Measurements from ENCODE around the gene COL11A2.

The COL11A2 gene

DNA sequence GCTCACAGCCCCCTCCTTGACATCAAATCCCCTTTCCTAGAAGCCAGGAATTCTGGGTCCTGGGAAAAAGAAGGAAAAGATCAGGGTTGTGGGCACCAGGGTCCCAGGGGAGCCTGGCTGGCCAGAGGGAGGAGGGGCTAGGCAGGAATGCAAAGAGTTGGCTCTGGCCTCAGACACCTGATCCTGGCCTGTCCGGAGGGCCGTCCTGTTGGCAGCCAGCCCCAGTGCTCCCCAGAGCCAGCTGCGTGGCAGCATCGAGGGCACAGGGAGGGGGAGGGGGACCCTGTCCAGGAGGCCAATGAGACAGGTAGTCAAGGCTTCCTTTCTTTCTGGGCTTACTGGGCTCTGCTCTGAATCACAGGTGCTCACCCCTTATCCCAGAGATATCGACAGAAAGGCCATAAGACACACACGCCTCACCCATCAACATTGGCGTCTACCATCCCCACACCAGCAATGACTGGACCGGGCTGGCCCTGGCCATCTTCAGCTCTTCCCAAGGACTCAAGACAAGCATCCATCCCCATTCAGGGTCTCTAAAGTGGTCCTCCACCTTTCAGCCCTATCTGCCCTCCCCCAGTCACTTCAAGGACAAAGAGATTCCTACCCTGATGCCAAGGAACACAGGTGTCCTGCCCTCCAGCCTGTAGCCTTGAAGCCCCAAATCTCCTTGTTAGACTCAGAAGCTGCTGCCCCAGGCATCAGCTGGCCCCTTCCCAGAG lies 723 bp downstream of the COL11A2 start:
- DNase-seq, result no peak

DNA sequence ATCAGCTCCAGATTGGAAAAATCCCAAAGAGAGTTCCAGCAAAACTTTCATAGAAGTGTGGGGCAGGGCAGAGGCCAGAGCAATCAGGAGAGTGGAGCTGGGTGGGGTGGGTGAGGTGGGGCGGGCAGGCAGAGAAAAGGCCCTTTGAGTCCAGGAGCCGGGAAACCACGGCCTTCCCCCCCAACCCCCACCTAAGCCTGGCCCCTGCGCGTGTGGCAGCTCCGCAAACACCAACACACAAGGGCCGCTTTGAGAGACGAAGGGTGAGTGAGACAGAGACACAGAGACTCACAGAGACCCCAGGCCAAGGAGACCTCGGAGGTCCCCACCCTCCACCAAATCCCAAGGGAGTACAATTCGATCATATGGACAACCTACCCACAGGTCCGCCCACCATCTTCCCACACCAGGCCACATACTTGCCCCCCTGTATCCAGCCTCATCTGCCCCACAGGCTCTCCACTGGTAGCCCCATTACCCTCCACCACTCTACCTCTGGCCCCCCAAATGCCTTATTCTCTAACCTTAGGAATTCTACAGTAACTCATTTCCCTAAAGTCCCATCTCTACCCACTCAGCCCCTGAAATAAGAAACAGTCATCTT lies 1.7 kb downstream of the COL11A2 start:
- no peak for DNase-seq

DNA sequence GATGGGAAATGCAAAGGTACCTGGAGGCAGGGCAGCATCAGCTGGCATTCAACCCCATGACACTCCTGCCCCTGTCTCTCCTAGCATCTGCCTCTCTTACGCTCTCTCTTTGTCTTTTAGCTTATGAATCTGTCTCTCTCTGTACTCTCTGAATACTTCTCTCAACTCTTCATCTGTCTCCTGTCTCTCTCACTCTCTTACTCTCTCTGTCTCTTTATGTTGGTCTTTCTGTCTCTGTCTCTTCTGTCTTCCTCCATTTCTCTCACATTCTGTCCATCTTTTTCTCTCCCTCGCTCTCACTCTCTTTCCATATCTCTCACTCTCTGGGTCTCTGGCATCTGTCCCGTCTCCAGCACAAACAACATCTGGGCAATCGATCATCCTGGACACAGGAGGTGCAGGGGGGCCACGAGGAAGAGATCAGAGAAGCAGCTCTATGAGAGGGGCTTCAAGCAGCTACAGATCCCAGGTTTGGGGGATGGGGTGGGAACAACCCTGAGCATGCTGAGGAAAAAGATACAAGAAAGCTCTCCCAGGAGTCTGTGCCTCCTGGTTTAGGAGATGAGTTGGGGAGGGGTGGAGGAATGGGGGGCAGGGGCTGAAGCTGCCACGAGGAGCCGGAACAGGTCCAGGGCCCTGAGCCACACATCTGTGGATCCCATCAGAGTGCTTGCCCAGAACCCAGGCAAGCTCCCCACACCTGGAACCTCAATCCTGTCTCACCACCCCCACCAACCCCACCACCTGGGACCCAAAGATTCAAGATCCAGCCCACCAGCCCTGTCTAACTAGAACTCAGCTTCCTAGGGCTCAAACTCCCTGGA lies 2.4 kb downstream of the COL11A2 start:
- no peak for DNase-seq

DNA sequence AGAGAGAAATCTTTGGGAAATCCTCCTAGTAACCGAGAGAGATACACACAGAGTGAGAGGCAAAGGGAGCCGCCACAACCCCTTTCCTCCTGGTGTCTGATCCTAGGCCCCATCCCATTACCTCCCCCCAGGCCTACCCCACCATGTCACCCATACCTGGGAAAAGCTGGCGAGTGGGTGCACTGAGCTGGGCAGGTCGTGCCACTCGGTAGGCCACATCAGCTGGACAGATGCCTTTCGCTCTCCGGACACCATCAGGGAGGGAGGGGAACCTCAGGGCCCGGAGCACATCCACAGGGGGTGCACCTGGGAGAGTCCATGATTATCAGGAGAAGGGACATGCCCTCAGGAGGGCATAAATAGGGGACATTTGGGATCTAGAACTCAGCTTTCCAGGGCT lies 3.1 kb downstream of the COL11A2 start:
- no peak for DNase-seq

DNA sequence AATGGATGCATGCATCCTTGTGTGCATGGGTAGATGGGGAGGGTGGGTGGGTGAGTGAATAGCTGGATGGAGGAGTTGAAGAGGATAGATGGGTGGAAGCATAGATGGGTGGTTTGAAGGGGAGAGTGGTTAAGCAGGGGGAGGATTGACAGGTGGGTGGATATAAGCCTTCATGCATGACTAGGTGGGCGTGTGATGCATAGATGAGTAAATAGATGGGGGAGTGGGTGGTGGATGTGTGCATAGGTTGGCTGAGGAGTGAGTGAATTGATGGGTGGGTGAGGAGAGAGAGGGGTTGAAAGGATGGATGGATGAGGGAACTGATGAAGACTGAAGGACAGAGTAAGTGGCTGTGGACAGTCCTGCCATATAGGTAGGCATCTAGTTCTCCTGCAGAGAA lies 4.5 kb downstream of the COL11A2 start:
- no peak for DNase-seq

DNA sequence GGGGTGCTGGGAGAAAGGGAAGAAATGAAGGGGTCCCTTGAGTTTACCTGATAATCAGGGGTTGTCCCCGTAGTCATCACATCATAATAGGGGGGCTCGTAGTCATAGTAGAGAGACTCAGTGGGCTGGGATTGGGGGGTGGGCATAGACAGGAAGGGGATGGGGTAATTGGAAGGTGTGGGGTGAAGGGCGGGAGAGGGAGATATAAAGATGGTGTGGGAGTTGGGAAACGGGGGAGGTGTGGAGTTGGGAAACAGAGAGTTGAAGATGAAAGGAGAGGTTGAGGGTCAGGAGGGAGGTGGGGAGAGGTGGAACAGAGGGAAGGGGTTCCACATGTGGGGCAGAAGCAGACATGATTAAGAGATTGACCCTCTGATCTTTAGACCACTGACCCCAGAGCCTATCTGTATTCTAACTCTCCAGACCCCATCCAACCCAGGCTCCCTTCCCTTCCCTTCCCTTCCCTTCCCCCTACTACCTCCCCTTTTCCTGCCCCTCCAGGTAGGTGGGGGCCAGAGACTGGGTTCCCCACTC lies 6.5 kb downstream of the COL11A2 start:
- no peak for DNase-seq

DNA sequence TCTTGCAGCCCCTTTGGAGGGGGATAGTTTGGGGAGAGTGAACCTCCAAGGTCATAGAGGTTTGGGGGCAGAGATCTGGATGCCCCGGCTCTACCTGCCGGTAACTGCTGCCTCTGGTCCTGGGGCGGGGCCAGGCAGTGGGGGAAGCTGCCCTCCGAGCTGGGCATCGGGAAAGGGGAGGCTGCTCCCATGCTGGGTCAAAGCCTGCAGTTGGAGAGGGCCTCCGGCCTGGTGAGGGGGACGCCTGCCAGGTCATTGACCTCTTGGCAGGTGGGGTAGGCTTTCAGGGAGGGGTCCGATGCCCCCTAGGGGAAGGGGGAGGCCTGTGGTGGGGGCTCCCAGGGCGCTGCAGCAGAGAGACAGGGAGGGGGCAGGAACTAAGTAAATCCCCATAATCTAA lies 7.1 kb downstream of the COL11A2 start:
- no peak for DNase-seq

DNA sequence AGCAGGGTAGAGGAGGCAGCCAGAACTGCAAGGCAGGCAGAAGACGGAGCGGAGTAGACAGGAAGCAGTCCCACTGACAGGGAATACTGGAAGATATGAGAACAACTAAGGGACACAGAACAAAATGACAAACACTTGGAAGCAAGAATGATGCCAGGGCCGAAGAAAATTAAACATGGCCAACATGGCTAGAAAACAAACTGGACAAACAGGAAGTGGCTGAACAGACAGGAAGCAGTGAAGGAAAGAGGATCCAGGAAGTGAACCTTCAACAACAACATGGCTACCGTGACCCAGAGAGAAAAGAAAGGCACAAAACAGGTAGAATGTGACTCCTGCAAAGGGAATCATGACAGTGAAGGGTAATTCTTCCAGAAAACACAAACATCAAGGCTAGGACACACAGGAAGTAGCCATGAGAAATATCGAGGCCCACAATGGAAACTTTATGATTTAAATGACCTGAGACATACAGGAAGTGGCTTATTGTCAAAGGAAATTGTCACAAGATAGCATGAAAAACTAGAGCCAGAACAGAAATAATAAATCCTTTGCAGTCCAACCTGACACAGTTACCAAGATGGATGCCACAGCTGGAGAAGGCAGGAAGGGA lies 9.1 kb downstream of the COL11A2 start:
- DNase-seq, result peak; percentile 43

DNA sequence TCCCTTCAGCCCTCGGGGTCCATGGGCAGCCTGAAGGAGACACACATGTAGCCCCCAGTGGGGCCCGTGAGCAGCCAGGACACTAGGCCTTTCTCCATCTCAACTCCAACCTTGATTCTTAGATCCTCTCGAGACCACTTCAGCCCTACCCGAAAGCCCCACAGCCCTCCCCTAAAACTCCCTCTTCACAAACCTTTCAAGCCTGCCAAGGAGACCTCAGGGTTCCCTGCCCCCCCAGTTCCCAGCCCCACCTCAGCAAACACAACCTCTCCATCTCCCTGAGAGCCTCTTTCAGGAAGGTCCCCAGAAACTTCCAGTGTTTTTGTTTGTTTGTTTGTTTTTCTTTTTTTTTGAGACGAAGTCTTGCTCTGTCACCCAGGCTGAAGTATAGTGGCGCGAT lies 11.1 kb downstream of the COL11A2 start:
- DNase-seq, result no peak

DNA sequence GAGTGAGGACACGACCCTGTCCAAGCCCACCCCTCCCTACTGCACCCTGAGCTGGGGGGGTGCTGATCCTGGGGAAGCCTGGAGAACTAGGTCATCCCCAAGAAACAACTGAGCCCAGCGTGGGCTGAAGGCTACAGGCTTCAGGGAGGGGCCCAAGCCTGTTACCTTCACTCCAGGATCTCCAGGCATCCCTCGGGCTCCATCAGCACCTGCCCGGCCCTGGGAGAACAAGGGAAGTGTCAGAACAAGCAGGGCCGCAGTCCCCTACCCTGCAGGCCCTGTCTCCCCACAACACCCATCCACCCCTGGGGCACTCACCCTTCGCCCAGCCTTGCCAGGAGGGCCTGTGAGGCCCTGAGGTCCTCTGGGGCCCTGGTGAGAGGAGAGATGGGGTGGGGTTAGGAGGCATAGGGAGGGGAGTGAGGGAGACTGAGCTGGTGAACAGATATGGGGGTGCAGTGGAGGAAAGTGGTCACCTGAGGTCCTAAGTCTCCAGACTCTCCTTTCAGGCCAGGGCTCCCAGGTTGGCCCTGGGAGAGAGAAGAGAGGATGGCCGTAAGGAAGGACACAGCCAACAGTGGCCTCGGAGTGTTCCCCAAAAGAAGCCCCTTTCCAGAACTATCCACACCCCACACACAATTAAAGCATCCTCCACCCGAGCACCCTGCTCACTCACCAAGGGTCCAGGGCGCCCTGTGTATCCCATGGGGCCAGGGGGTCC lies 13.4 kb downstream of the COL11A2 start:
- no peak for DNase-seq

DNA sequence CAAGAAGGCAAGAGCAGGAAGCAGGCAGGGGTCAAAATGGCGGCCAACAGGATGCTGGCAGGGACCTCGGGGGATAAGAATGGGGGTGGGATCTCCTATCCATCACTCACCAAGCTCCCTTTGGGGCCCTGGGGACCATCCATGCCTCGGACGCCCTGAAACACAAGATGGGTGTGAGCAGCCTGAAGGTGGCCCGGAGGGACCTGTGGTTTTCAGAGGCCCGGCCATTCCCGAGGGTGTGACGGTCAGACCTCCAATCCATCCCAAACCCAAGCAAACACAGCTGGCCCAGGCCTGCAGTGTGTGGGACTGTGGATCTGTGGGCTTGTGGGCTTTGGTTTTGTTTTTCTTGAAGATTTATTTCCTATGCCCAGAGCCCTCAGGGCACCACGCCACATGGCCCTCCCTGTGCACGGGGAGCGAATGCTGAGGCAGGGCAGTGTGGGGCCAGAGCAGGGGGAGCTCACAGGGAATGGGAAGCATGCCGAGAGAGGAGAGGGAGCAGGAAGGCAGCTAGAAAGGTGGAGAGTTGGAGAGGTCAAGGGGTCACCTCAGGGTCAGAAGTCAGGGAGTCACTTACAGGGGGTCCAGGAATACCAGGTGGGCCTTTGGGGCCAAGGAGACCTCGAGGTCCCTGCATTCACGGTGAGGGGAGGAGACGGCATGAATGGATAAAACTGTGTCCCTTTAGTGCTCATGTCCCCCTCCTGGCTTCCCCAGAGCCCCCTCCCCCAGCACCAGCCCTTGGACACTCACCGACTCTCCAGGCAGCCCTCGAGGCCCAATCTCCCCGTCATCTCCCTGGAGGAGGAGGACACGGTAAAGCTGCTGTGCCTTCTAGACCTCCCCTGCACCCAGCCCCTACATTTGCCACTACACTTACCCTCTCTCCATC lies 14.5 kb downstream of the COL11A2 start:
- no peak for DNase-seq

DNA sequence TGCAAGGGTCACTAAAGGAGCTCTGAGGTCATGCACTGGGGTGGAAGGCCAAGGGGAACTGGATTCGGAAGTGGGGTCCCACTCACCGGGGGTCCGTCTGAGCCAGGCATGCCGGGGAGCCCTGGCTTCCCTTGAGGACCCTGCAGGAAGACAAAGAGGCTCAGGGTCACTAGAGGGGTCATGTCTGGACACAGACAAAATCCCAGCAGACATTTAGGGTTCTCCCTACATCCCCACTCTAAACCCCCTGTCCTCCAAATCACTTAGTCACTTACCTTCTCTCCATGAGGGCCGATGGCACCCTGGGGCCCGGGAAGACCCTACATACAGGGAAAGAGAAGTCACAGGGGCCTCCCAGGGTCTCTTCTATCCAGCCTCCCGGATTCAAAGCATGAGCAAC lies 15.4 kb downstream of the COL11A2 start:
- DNase-seq, result no peak

DNA sequence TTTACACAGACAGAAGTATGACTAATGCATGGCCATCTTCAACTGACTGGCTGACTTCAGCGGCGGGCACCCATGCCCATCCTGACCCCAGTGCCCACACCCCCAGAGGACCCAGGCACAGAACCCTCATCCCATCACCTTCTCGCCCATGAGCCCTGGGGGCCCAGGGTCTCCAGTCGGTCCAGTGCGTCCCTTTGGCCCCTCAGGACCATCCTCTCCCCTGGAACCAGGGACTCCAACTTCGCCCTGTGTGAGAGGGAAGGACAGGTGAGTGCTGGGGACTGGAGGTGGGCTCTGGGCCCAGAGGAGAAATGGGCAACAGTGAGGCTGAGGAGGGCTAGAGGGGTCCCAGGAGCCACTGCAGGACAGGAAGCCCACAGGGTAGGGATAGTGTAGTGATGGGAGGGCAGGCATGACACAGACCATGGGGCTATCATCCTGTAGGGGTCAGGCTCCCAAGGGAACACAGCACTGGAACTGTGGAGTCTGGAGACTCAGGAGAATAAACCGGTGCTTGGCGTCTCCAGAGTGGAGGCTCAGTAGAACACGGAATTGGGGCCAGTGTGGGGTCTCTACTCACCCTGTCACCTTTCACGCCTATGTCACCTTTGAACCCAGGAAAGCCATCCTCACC lies 16.7 kb downstream of the COL11A2 start:
- no peak for DNase-seq

DNA sequence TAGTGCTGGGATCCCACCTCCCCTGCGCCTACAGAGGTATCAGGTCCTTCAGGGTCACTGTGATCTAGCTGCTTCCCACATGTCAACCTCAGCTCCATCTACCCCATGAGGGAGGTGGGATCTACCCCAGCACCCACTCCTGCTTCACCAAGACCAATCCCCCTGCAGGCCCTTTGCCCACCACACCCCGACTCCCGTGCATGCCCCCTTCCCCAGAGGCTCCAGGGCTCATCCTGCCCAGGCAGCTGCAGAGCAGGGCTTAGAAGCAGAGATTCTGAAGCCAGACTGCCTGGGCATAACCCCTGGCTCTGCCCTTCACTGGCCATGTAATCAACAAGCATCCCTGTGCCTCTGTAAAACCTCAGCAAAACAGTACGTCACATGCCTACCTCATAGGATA lies 17.5 kb downstream of the COL11A2 start:
- DNase-seq, result no peak

DNA sequence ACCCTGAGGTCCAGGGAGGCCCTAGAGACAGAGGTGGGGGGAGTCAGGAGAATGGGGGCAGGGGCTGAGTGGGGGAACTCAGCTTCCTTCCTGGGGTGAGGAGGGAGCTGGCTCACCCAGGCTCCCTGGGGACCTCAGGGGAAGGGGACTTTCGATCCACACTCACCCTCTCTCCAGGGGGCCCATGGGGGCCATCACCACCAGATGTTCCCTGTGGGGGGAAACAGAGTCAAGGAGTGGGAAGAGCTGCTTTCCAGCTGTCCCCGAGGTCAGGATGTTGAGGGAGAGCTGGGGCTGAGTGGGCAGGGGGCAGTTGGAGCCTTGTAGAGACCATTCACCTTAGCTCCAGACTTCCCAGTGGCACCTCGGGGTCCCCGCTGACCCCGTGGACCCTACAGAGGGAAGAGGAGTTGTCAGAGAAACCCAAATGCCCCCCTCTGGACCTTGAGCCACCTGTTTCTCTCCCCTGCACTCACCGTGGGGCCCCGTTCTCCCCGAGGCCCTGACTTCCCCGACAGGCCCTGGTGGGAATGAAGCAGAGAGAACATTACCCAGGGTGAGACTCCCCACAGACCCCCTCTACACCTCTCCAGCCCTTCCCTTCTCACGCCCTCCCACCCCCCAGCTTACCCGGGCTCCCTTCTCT lies 18.6 kb downstream of the COL11A2 start:
- DNase-seq, result no peak

DNA sequence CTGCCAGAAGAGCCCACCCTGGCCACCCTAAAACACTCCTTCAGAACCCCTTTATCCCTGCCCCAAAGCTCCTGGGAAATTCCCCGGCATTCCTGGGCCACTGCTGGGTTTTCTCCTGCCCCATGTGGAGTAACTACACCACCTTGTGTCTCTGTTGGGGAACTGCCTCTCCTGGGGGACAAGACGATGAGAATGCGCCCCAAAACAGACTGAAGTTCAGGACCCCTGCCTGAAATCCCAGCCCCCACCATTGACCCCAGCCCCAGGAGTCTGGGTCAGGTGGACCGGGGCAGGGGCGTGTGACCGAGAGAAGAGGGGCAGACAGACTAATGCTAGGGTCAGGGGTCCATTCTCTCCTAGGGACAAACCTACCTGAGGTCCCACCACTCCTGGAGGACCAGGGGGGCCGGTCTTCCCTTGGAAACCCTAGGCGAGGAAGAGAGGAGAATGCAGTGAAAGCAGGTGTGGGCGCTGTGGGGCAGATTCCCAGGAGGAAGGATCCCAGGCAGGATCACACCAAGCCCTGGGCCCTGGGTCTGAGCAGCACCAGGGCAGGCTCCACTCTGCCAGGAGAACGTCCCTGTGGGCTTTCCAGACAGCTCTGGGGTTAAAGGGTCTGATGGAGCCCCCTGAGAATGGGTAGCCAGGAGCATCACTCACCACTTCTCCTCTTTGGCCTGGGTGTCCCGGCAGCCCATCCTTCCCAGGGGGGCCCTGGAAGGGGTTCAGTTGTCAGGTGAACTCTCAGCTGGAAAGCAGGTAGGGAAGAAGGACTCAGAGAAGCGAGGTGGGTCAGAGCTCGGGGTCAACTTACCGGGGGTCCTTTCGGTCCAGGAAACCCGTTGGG lies 19.4 kb downstream of the COL11A2 start:
- DNase-seq, result no peak

DNA sequence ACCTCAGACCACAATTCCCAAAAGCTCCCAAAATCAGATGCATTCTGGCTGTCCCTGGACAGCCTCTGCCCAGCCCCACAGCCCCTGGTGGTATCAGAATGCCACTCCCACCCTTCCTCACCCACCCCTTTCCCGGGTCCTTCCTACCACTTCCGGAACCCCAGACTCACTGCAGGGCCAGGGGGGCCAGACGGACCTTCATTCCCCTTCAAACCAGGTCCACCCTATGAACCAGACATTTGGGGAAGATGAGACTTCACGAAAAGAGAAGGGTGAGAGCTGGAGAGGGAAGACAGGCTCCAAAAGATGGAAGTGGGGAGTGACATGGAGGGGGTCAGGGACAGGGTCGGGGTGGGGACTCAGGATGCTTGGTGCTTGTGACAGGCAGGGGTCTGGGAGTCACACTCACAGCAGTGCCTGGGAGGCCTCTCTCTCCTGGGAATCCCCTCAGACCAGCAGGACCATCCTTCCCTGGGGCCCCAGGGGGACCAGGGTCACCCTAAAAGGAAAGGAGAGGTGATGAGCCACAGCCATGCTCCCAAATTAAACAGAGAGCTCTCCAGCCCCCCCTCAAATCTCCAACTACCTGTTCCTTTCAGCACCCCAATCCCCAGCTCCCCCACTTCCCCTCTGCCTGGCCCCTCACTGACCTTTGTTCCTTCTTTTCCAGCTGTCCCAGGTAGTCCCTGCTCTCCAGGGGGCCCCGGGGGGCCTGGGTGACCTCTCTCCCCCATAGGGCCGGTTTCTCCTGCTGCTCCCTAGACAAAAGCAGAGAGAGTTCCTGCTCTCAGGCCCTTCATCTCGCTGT lies 20.2 kb downstream of the COL11A2 start:
- no peak for DNase-seq

DNA sequence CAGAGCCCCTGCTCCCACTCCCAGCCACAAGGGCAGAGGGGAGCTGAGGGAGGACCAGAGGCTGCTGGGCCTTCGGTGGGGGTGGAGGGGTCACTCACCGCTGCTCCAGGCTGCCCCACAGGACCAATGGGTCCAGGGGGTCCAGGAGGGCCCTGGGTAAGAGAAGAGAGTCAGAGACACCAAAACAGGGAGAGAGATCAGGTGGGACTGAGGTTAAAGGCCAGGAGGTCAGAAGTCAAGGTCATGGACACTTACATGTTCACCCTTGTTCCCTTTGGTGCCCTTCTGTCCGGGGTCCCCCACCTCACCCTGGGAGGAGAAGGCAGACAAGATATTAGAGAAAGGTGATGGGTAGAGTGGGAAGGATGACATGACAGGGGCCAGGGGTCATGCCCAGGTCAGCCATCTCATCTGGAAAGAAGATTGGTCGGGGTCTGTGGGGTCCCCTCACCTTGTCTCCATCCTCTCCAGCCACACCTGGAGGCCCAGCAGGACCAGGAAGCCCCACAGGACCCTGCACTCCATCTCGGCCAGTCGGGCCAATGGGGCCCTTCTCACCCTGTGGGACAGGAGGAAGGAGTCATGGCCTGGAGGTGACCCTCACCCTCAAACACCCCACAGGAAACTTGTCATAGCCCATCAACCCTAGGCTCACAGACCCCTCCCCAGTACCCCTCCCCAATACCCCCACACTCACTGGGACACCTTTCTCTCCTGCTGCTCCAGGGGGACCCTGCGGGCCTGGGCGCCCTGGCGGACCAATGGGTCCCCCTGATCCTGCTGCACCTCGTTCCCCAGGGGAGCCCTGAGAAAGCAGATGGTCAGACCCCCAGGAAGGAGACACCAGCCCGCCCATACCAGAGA lies 21.0 kb downstream of the COL11A2 start:
- no peak for DNase-seq
